Neural cell (in vitro differentiated cells): ENCODE results near the gene ENPP1. TPM values are rescaled to one million over a fixed set of nuclear protein-coding genes. Genes with fewer than 3 reads are reported as not detected.

ENCODE experiments used
- H2AFZ ChIP-seq: fragments of 200-600, 300-800 bp; sonication (generic), shearing (Covaris generic); 2 replicates; pipeline ENCODE4 v1.6.0; 2014; ENCODE audit warnings: low read depth, mild to moderate bottlenecking, antibody characterized with exemption, low read length, moderate library complexity
- H3F3A ChIP-seq: fragments of 200-600 bp; shearing (Covaris generic); 2 replicates; pipeline ENCODE4 v1.6.1; 2016; ENCODE audit warnings: mild to moderate bottlenecking, moderate library complexity, mixed read lengths, antibody characterized with exemption, low read length; ENCODE audit not compliant: insufficient read depth, poor library complexity, severe bottlenecking
- H3K27ac ChIP-seq: fragments of 200-600, 300-800 bp; sonication (generic), shearing (Covaris generic); 2 replicates; pipeline ENCODE4 v1.5.1; 2014; ENCODE audit warnings: mild to moderate bottlenecking, low read length, moderate library complexity
- H3K27me3 ChIP-seq: fragments of 300-800, 200-600 bp; sonication (generic), shearing (Covaris generic); 2 replicates; pipeline ENCODE4 v1.6.0; 2014; ENCODE audit warnings: mild to moderate bottlenecking, low read depth, low read length, moderate library complexity; ENCODE audit not compliant: insufficient read depth
- H3K36me3 ChIP-seq: fragments of 300-800, 200-600 bp; sonication (generic), shearing (Covaris generic); 2 replicates; pipeline ENCODE4 v1.5.1; 2014; ENCODE audit warnings: mild to moderate bottlenecking, antibody characterized with exemption, low read length, moderate library complexity; ENCODE audit not compliant: insufficient read depth
- H3K4me2 ChIP-seq: fragments of 300-800, 200-600 bp; sonication (generic), shearing (Covaris generic); 2 replicates; pipeline ENCODE4 v1.6.0; 2014; ENCODE audit warnings: mild to moderate bottlenecking, low read length
- H3K4me3 ChIP-seq: fragments of 300-800, 200-600 bp; sonication (generic), shearing (Covaris generic); 2 replicates; pipeline ENCODE4 v1.5.1; 2014; ENCODE audit warnings: mild to moderate bottlenecking, low read length, moderate library complexity
- H3K79me2 ChIP-seq: fragments of 200-600 bp; shearing (Covaris generic); replicated peaks from 2 replicates; pipeline ENCODE4 v1.6.0; 2014; ENCODE audit warnings: mild to moderate bottlenecking, low read length, moderate library complexity; ENCODE audit not compliant: insufficient read depth
- H3K9ac ChIP-seq: fragments of 300-800, 200-600 bp; sonication (generic), shearing (Covaris generic); 2 replicates; pipeline ENCODE4 v1.6.1; 2016; ENCODE audit warnings: mild to moderate bottlenecking, low read length, mixed read lengths
- H3K9me2 ChIP-seq: fragments of 200-600 bp; shearing (Covaris generic); 2 replicates; pipeline ENCODE4 v1.6.1; 2016; ENCODE audit warnings: mild to moderate bottlenecking, low read length, mixed read lengths; ENCODE audit not compliant: insufficient read depth
- H3K9me3 ChIP-seq: fragments of 200-600, 300-800 bp; sonication (generic), shearing (Covaris generic); 2 replicates; pipeline ENCODE4 v1.6.1; 2016; ENCODE audit warnings: mild to moderate bottlenecking, mixed run types, low read length, moderate library complexity, mixed read lengths
- H4K20me1 ChIP-seq: fragments of 200-600 bp; shearing (Covaris generic); 2 replicates; pipeline ENCODE4 v1.6.1; 2016; ENCODE audit warnings: mild to moderate bottlenecking, mixed run types; ENCODE audit not compliant: insufficient read depth
- CTCF ChIP-seq: fragments of 450-650 bp; IDR thresholded peaks from 2 replicates; pipeline ENCODE4 v1.5.1; 2014; ENCODE audit warnings: antibody characterized with exemption, mild to moderate bottlenecking, moderate library complexity; ENCODE audit not compliant: poor library complexity, severe bottlenecking
- EP300 ChIP-seq: fragments of 450-650 bp; conservative IDR thresholded peaks from 2 replicates; pipeline ENCODE4 v1.6.1; 2014; ENCODE audit warnings: antibody characterized with exemption, mild to moderate bottlenecking, moderate library complexity; ENCODE audit not compliant: poor library complexity, severe bottlenecking
- EZH2 ChIP-seq: fragments of 200-600, 300-800 bp; shearing (Covaris generic), sonication (generic); IDR thresholded peaks from 2 replicates; pipeline ENCODE4 v1.6.1; 2014; ENCODE audit warnings: antibody characterized with exemption, low read length, borderline replicate concordance, mild to moderate bottlenecking; ENCODE audit not compliant: insufficient read depth, poor library complexity, severe bottlenecking
- MXI1 ChIP-seq: fragments of 450-650 bp; conservative IDR thresholded peaks from 2 replicates; pipeline ENCODE4 v1.6.1; 2014; ENCODE audit warnings: antibody characterized with exemption, mild to moderate bottlenecking; ENCODE audit not compliant: poor library complexity, severe bottlenecking
- POLR2AphosphoS5 ChIP-seq: IDR thresholded peaks from 2 replicates; pipeline ENCODE4 v1.6.1; 2012
- RAD21 ChIP-seq: fragments of 450-650 bp; conservative IDR thresholded peaks from 2 replicates; pipeline ENCODE4 v1.6.1; 2014; ENCODE audit warnings: antibody characterized with exemption, mild to moderate bottlenecking, moderate library complexity
- REST ChIP-seq: IDR thresholded peaks from 2 replicates; pipeline ENCODE4 v1.6.1; 2012; ENCODE audit warnings: borderline replicate concordance
- SMC3 ChIP-seq: fragments of 450-650 bp; conservative IDR thresholded peaks from 2 replicates; pipeline ENCODE4 v1.6.1; 2014; ENCODE audit warnings: antibody characterized with exemption, mild to moderate bottlenecking, moderate library complexity; ENCODE audit not compliant: poor library complexity
- TAF1 ChIP-seq: IDR thresholded peaks from 2 replicates; pipeline ENCODE4 v1.6.1; 2012; ENCODE audit warnings: low read depth
- polyA plus RNA-seq: library from polyadenylated mRNA; depleted of rRNA; stranded (reverse); fragments of >200 nt; gene quantifications from 2 replicates; pipeline ENCODE4 v1.2.3, GENCODE V29; 2014

The ENPP1 gene
- polyA plus RNA-seq, 1 donor from 2014 or later: not detected

DNA sequence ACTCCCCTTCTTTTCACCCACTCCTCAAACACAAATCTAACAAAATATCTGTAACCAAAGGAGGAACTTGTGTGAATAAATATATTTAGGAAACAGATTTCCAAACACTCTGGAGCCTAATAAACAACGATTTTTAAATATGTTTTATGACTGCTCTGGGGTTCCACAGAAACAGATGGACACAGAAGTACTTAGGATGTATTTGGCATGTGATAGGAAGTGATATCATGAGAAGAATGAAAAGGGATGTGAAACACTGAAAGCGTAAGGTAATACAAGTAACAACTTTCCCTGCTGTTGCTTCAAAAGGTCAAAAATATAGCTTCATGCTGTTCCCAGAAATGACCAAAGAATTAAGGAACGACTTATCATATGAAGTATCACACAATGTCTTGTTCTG, 26.1 kb upstream of the ENPP1 start:
- no peak overlapping the region for H3K27ac ChIP-seq
- no peaks in the 10 kb centered on the region for H3K9me3 ChIP-seq
- H2AFZ ChIP-seq: no peak overlapping the region
- no peaks in the 10 kb centered on the region for H3K9me2 ChIP-seq
- no peaks in the 10 kb centered on the region for H3K27me3 ChIP-seq
- no peak overlapping the region for H3K4me3 ChIP-seq
- H3K9ac ChIP-seq: no peak overlapping the region
- no peaks in the 10 kb centered on the region for H4K20me1 ChIP-seq
- no peaks in the 10 kb centered on the region for H3F3A ChIP-seq
- no peak overlapping the region for H3K4me2 ChIP-seq
- no peaks in the 10 kb centered on the region for H3K79me2 ChIP-seq
- H3K36me3 ChIP-seq: no peaks in the 10 kb centered on the region
- TF ChIP-seq EP300: no peak
- TF ChIP-seq CTCF: no peak
- no peak for TF ChIP-seq TAF1
- TF ChIP-seq RAD21: no peak
- TF ChIP-seq POLR2AphosphoS5: no peak
- TF ChIP-seq EZH2: no peak
- TF ChIP-seq REST: no peak
- no peak for TF ChIP-seq SMC3
- TF ChIP-seq MXI1: no peak

GRCh38 chr6:131782764-131783163, 25.1 kb upstream of the ENPP1 start:
- no peaks in the 10 kb centered on the region for H3F3A ChIP-seq
- no peaks in the 10 kb centered on the region for H4K20me1 ChIP-seq
- no peaks in the 10 kb centered on the region for H3K27me3 ChIP-seq
- H3K36me3 ChIP-seq: no peaks in the 10 kb centered on the region
- no peak overlapping the region for H3K4me2 ChIP-seq
- TF ChIP-seq CTCF (no peak), POLR2AphosphoS5 (no peak), RAD21 (no peak), MXI1 (no peak), REST (no peak), EP300 (no peak), TAF1 (no peak), SMC3 (no peak), EZH2 (no peak)
- no peaks in the 10 kb centered on the region for H3K9me3 ChIP-seq
- H3K4me3 ChIP-seq: no peak overlapping the region
- H3K27ac ChIP-seq: no peak overlapping the region
- H3K9ac ChIP-seq: no peak overlapping the region
- H2AFZ ChIP-seq: no peak overlapping the region
- no peaks in the 10 kb centered on the region for H3K79me2 ChIP-seq
- H3K9me2 ChIP-seq: no peaks in the 10 kb centered on the region
